Caco-2 (cell line): Measurements from ENCODE around the gene ATP8A2. TPM values are rescaled to one million over a fixed set of nuclear protein-coding genes. Genes with fewer than 3 reads are reported as not detected.
"Not testable (repeated sequence)": the region's sequence is repeated elsewhere in the genome, so short reads cannot be mapped to it uniquely, and the experiment has no call there.

Source experiments
- BruUV-seq: library from RNA; stranded (reverse); fragments of 400-500 nt; replicated peaks from 2 replicates; lab custom pipeline; 2021; lab: Mats Ljungman, UMichigan
- CTCF ChIA-PET: fragments of 300-600 bp; sonication (Branson Sonifier 250); formaldehyde crosslinking; loops from one replicate; lab custom pipeline; 2022; ENCODE audit warnings: antibody characterized with exemption; lab: Charles Lee
- POLR2A ChIA-PET: fragments of 300-600 bp; sonication (Branson Sonifier 250); formaldehyde crosslinking; loops from one replicate; lab custom pipeline; 2022; ENCODE audit warnings: antibody characterized with exemption; lab: Charles Lee
- DNase-seq, 2 experiments: peaks; one replicate each; pipeline versions ENCODE4 v3.0.0 to v3.0.0-alpha.2; 2020 to 2022
- H3K27me3 ChIP-seq: replicated peaks from 2 replicates; pipeline ENCODE4 v1.6.0; 2011; ENCODE audit warnings: low read length; ENCODE audit not compliant: control insufficient read depth, insufficient read depth
- H3K36me3 ChIP-seq: 2 replicates; pipeline ENCODE4 v1.5.1; 2011; ENCODE audit warnings: low read length; ENCODE audit not compliant: control insufficient read depth, insufficient read depth
- H3K4me1 ChIP-seq: fragments of 250-450 bp; sonication (Bioruptor Pico); 2 replicates; pipeline ENCODE4 v1.5.1; 2020; ENCODE audit warnings: mild to moderate bottlenecking
- H3K4me3 ChIP-seq: 2 replicates; pipeline ENCODE4 v1.5.1; 2011; ENCODE audit warnings: low read depth, mild to moderate bottlenecking, control low read depth, low read length
- H3K9me3 ChIP-seq: fragments of 250-450 bp; sonication (Bioruptor Pico); 2 replicates; pipeline ENCODE4 v1.5.1; 2020; ENCODE audit warnings: mild to moderate bottlenecking, moderate library complexity
- H3K27ac Mint-ChIP-seq: one replicate; pipeline ENCODE4 v1.8.0; 2022; ENCODE audit warnings: mixed read lengths; ENCODE audit not compliant: unreplicated experiment
- H3K27me3 Mint-ChIP-seq: one replicate; pipeline ENCODE4 v1.8.0; 2022; ENCODE audit warnings: mixed read lengths; ENCODE audit not compliant: insufficient read depth, unreplicated experiment
- H3K36me3 Mint-ChIP-seq: one replicate; pipeline ENCODE4 v1.8.0; 2022; ENCODE audit warnings: mild to moderate bottlenecking, mixed read lengths; ENCODE audit not compliant: insufficient read depth, unreplicated experiment
- H3K4me1 Mint-ChIP-seq: one replicate; pipeline ENCODE4 v1.8.0; 2022; ENCODE audit warnings: low read depth, mixed read lengths; ENCODE audit not compliant: unreplicated experiment
- H3K4me3 Mint-ChIP-seq: one replicate; pipeline ENCODE4 v1.8.0; 2022; ENCODE audit warnings: mild to moderate bottlenecking, moderate library complexity, mixed read lengths; ENCODE audit not compliant: unreplicated experiment
- H3K9me3 Mint-ChIP-seq: one replicate; pipeline ENCODE4 v1.8.0; 2022; ENCODE audit warnings: mixed read lengths; ENCODE audit not compliant: unreplicated experiment
- intact Hi-C: fragments of 100-400 bp; cut with micrococcal nuclease; formaldehyde crosslinking; loops from one replicate; pipeline ENCODE4 v1.10.0; 2022; ENCODE audit not compliant: unreplicated experiment
- total RNA-seq: library from RNA; stranded (reverse); gene quantifications from 2 replicates; pipeline ENCODE4 v1.2.3, GENCODE V29; 2022
- TF ChIP-seq, protein P1 (sequence below), 2 experiments: fragments of 200-600 bp in 1 of 2; IDR thresholded peaks; 1 replicate in 1 of 2; 2 replicates in 1 of 2; pipeline versions ENCODE4 v1.5.1 to v1.8.0; 2011 to 2022; ENCODE audit warnings: antibody characterized with exemption in 1 of 2, control low read depth in 1 of 2, inconsistent platforms in 1 of 2, low read depth in 1 of 2, low read length in 1 of 2, mild to moderate bottlenecking in 1 of 2, moderate library complexity in 1 of 2; ENCODE audit not compliant: insufficient read depth in 1 of 2, severe bottlenecking in 1 of 2, unreplicated experiment in 1 of 2

The ATP8A2 gene
- total RNA-seq, 1 experiment from 2014 or later = 0.05 TPM

DNA sequence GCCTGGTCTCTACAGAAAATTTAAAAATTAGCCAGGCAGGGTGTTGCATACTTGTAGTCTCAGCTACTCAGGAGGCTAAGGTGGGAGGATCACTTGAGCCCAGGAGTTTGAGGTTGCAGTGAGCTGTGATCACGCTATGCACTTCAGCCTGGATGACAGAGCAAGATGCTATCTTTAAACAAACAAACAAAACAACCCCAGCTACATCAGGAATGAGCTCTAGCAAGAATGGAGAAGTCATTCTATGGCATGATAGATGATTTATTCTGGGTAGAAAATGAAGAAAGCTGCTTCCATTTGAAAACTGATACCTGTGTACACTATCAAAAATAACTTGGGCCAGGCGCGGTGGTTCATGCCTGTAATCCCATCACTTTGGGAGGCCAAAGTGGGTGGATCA, 695.8 kb downstream of the ATP8A2 start:
- H3K4me3 Mint-ChIP-seq = no peak overlapping the region
- TF ChIP-seq, protein P1, sequence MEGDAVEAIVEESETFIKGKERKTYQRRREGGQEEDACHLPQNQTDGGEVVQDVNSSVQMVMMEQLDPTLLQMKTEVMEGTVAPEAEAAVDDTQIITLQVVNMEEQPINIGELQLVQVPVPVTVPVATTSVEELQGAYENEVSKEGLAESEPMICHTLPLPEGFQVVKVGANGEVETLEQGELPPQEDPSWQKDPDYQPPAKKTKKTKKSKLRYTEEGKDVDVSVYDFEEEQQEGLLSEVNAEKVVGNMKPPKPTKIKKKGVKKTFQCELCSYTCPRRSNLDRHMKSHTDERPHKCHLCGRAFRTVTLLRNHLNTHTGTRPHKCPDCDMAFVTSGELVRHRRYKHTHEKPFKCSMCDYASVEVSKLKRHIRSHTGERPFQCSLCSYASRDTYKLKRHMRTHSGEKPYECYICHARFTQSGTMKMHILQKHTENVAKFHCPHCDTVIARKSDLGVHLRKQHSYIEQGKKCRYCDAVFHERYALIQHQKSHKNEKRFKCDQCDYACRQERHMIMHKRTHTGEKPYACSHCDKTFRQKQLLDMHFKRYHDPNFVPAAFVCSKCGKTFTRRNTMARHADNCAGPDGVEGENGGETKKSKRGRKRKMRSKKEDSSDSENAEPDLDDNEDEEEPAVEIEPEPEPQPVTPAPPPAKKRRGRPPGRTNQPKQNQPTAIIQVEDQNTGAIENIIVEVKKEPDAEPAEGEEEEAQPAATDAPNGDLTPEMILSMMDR (IDR thresholded peaks at IDR 0.05; ENCODE audit: insufficient read depth in 1 of 2, low read depth in 1 of 2, low read length in 1 of 2, severe bottlenecking in 1 of 2, unreplicated experiment in 1 of 2) = no peak
- no peaks in the 10 kb centered on the region for H3K9me3 Mint-ChIP-seq
- no TSS peak for BruUV-seq
- no peaks in the 10 kb centered on the region for H3K4me1 Mint-ChIP-seq
- no peaks in the 10 kb centered on the region for H3K36me3 Mint-ChIP-seq
- H3K27me3 Mint-ChIP-seq = peaks cover 9% of the 10 kb centered on the region
- ChIA-PET POLR2A (no interaction called here), CTCF (interaction anchor here (0.6 kb wide), 1 partner anchor 83 kb away, joined by 3 read pairs; no protein-coding TSS in a partner anchor)
- Histone ChIP-seq H3K9me3 (no peaks in the 10 kb centered on the region), H3K27me3 (no peaks in the 10 kb centered on the region; the same call in none of the 2 replicates), H3K36me3 (no peaks in the 10 kb centered on the region), H3K4me3 (no peak overlapping the region), H3K4me1 (no peaks in the 10 kb centered on the region)
- DNase-seq = no peak
- no peak overlapping the region for H3K27ac Mint-ChIP-seq
- intact Hi-C loops = loop anchor here (10.0 kb wide), 1 partner anchor 343 kb away; no protein-coding TSS in a partner anchor

DNA sequence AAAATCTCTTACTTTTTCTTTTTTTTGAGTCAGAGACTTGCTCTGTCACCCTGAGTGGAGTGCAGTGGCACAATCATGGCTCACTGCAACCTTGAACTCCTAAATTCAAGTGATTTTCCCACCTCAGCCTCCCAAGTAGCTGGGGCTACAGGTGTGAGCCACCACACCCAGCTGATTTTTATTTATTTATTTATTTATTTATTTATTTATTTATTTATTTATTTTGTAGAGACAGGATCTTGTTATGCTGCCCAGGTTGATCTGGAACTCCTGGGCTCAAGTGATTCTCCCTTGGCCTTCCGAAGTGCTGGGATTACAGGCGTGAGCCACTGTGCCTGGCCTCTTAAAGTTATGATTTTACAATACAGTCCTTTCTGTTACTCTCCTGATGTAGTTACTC, 696.6 kb downstream of the ATP8A2 start:
- BruUV-seq, H3K27me3 ChIP-seq: not testable (repeated sequence)
- intact Hi-C loops = loop anchor here (10.0 kb wide), 1 partner anchor 344 kb away; no protein-coding TSS in a partner anchor

DNA sequence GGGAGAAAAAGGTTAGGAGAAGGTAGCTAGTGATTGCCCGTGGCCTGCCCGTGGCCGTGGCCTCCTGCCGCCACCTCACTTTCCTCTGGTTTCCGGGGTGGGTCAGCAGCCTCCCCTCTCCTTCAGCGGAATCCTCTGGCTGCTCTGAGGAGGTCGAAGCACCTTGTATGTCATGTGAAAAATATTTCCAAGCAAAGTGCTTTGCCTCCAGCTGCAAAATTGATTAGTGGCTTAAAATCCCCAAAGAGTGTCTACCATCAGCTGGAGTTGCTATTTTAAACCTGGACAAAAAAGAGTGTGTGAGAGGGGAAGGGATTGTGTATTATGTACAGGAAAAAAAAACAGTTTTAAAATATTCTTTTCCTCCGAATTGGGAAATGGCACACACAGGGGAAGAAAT, 697.9 kb downstream of the ATP8A2 start:
- POLR2A ChIA-PET, H3K4me1 Mint-ChIP-seq: not testable (repeated sequence)
- intact Hi-C loops = loop anchor here (10.0 kb wide), 1 partner anchor 345 kb away; no protein-coding TSS in a partner anchor

More for the DNA sequence above, 696.6 kb downstream of the ATP8A2 start:
- H3K4me3 ChIP-seq, H3K4me3 Mint-ChIP-seq, H3K36me3 ChIP-seq, H3K4me1 Mint-ChIP-seq, H3K9me3 ChIP-seq, H3K27ac Mint-ChIP-seq, H3K9me3 Mint-ChIP-seq, H3K36me3 Mint-ChIP-seq, H3K27me3 Mint-ChIP-seq, DNase-seq, H3K4me1 ChIP-seq, CTCF ChIA-PET, POLR2A ChIA-PET: not testable (repeated sequence)

DNA sequence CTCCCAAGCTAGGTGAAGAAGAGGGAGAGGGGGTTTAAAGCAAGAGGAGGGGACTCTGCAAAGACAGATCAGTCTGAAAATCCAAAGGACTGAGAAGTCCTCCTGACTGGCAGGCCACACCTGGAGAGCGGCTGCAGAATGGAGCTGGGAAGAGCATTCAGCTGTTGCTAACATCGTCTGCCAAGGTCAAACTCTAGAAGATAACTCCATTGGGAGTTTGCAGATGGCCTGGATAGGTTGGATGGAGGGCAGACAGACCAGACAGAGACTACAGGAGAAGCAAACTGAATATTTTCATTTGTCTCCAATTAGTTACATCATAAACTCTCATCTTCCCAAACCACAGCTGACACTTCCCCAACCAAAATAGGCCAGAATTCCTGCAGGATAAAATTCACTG, 699.9 kb downstream of the ATP8A2 start:
- Mint-ChIP-seq H3K4me1 (no peaks in the 10 kb centered on the region), H3K36me3 (no peaks in the 10 kb centered on the region), H3K27ac (no peak overlapping the region), H3K27me3 (peaks cover 9% of the 10 kb centered on the region), H3K4me3 (no peak overlapping the region), H3K9me3 (no peaks in the 10 kb centered on the region)
- no peaks in the 10 kb centered on the region for H3K9me3 ChIP-seq
- intact Hi-C loops = no loop called here
- peaks cover 4% of the 10 kb centered on the region; the same call in 1 of the 2 replicates for H3K4me1 ChIP-seq
- TF ChIP-seq, protein P1 (IDR thresholded peaks at IDR 0.05; ENCODE audit: insufficient read depth in 1 of 2, low read depth in 1 of 2, low read length in 1 of 2, severe bottlenecking in 1 of 2, unreplicated experiment in 1 of 2) = no peak
- no peaks in the 10 kb centered on the region; the same call in none of the 2 replicates for H3K27me3 ChIP-seq
- CTCF ChIA-PET = no interaction called here
- no peak overlapping the region for H3K4me3 ChIP-seq
- POLR2A ChIA-PET = no interaction called here
- no peaks in the 10 kb centered on the region for H3K36me3 ChIP-seq
- DNase-seq = no peak
- no TSS peak for BruUV-seq

More for the DNA sequence above, 697.9 kb downstream of the ATP8A2 start:
- H3K27ac Mint-ChIP-seq, CTCF ChIA-PET, H3K4me1 ChIP-seq, H3K27me3 ChIP-seq, H3K36me3 ChIP-seq, H3K27me3 Mint-ChIP-seq, H3K4me3 ChIP-seq, H3K9me3 ChIP-seq, H3K4me3 Mint-ChIP-seq, DNase-seq, H3K9me3 Mint-ChIP-seq, H3K36me3 Mint-ChIP-seq, BruUV-seq: not testable (repeated sequence)
